ENCODE measurements around the gene LRFN4.

LRFN4 gene

DNA sequence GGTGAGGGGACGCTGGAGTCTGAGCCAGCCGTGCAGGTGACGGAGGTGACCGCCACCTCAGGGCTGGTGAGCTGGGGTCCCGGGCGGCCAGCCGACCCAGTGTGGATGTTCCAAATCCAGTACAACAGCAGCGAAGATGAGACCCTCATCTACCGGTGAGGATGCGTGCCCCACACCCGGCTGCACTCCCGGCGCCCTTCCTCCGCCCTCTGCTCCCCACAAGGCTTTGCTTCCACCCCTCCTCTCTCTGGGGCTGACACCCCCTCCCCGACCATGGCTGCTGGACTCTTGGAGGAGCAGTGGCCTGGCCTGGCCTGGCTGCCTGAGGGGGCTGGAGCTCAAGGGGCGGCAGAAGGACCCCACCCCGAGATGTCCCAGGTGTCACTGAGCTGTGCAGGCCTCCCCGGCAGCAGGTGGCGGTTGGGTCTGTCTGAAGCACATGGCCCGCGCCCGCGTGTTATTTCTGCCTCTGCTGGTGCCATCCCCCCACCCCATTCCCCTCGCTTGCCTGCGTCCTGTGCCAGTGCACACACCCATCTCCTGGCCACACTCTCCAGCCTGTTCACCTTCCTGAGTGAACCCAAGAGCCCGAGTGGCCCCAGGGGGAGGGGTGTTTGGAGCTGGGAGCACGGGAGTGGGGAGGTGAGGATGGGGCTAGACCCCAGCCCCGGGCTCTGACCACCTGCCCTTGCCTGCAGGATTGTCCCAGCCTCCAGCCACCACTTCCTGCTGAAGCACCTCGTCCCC is 2.2 kb downstream of the LRFN4 start:
- no peak overlapping the region for H3K4me3 ChIP-seq (ENCODE audit: insufficient read depth, low read length, poor library complexity, severe bottlenecking)
- H3K36me3 ChIP-seq (ENCODE audit: low read length) = no peaks in the 10 kb centered on the region
- TF ChIP-seq, protein P1, sequence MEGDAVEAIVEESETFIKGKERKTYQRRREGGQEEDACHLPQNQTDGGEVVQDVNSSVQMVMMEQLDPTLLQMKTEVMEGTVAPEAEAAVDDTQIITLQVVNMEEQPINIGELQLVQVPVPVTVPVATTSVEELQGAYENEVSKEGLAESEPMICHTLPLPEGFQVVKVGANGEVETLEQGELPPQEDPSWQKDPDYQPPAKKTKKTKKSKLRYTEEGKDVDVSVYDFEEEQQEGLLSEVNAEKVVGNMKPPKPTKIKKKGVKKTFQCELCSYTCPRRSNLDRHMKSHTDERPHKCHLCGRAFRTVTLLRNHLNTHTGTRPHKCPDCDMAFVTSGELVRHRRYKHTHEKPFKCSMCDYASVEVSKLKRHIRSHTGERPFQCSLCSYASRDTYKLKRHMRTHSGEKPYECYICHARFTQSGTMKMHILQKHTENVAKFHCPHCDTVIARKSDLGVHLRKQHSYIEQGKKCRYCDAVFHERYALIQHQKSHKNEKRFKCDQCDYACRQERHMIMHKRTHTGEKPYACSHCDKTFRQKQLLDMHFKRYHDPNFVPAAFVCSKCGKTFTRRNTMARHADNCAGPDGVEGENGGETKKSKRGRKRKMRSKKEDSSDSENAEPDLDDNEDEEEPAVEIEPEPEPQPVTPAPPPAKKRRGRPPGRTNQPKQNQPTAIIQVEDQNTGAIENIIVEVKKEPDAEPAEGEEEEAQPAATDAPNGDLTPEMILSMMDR (IDR thresholded peaks at IDR 0.05; ENCODE audit: insufficient read depth, low read length, poor library complexity, severe bottlenecking) = no peak
- no peak for TF ChIP-seq EZH2phosphoT487 (conservative IDR thresholded peaks at IDR 0.05; ENCODE audit: low read length)
- H4K20me1 ChIP-seq (ENCODE audit: low read depth, low read length) = no peaks in the 10 kb centered on the region
- no peak overlapping the region for H3K9ac ChIP-seq (ENCODE audit: low read length)
- H2AFZ ChIP-seq (ENCODE audit: low read depth, low read length, severe bottlenecking) = no peak overlapping the region
- no peaks in the 10 kb centered on the region for H3K79me2 ChIP-seq (ENCODE audit: insufficient read depth, low read length)
- H3F3A ChIP-seq (ENCODE audit: insufficient read depth) = peaks cover 9% of the 10 kb centered on the region; the same call in 1 of the 2 replicates
- H3K9me2 ChIP-seq (replicated peaks; ENCODE audit: insufficient read depth, low read length) = no peaks in the 10 kb centered on the region
- no peak overlapping the region for H3K27ac ChIP-seq (ENCODE audit: low read depth, low read length)
- H3K4me2 ChIP-seq (ENCODE audit: low read depth, low read length, poor library complexity, severe bottlenecking) = no peak overlapping the region
- no peaks in the 10 kb centered on the region for H3K9me3 ChIP-seq (ENCODE audit: insufficient read depth, low read length)
- no peaks in the 10 kb centered on the region for H3K27me3 ChIP-seq (ENCODE audit: low read length)

DNA sequence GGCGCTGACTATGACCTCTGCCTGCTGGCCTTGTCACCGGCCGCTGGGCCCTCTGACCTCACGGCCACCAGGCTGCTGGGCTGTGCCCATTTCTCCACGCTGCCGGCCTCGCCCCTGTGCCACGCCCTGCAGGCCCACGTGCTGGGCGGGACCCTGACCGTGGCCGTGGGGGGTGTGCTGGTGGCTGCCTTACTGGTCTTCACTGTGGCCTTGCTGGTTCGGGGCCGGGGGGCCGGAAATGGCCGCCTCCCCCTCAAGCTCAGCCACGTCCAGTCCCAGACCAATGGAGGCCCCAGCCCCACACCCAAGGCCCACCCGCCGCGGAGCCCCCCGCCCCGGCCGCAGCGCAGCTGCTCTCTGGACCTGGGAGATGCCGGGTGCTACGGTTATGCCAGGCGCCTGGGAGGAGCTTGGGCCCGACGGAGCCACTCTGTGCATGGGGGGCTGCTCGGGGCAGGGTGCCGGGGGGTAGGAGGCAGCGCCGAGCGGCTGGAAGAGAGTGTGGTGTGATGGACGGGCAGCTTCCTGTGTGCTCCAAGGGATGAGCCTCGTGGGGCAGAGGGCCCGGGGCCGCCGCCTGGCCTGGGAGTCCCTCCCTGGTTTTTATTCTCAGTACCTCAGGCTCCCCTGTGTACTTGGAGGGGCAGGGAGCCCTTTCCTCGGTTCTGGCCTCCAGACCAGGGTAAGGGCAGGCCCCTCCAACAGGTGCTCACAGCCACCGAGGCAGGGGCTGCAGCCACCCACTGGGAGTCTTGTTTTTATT is 3.0 kb downstream of the LRFN4 start:
- Histone ChIP-seq H3K4me2 (ENCODE audit: low read depth, low read length, poor library complexity, severe bottlenecking) (no peak overlapping the region), H3K27me3 (ENCODE audit: low read length) (no peaks in the 10 kb centered on the region), H3K4me3 (ENCODE audit: insufficient read depth, low read length, poor library complexity, severe bottlenecking) (no peak overlapping the region), H3K27ac (ENCODE audit: low read depth, low read length) (no peak overlapping the region), H3K79me2 (ENCODE audit: insufficient read depth, low read length) (no peaks in the 10 kb centered on the region), H3K9me3 (ENCODE audit: insufficient read depth, low read length) (no peaks in the 10 kb centered on the region), H3K9ac (ENCODE audit: low read length) (no peak overlapping the region), H2AFZ (ENCODE audit: low read depth, low read length, severe bottlenecking) (no peak overlapping the region), H3K9me2 (replicated peaks; ENCODE audit: insufficient read depth, low read length) (no peaks in the 10 kb centered on the region), H3F3A (ENCODE audit: insufficient read depth) (peaks cover 9% of the 10 kb centered on the region; the same call in 1 of the 2 replicates), H4K20me1 (ENCODE audit: low read depth, low read length) (no peaks in the 10 kb centered on the region), H3K36me3 (ENCODE audit: low read length) (no peaks in the 10 kb centered on the region)
- TF ChIP-seq EZH2phosphoT487 (conservative IDR thresholded peaks at IDR 0.05; ENCODE audit: low read length) = no peak
- TF ChIP-seq, protein P1 (IDR thresholded peaks at IDR 0.05; ENCODE audit: insufficient read depth, low read length, poor library complexity, severe bottlenecking) = no peak

DNA sequence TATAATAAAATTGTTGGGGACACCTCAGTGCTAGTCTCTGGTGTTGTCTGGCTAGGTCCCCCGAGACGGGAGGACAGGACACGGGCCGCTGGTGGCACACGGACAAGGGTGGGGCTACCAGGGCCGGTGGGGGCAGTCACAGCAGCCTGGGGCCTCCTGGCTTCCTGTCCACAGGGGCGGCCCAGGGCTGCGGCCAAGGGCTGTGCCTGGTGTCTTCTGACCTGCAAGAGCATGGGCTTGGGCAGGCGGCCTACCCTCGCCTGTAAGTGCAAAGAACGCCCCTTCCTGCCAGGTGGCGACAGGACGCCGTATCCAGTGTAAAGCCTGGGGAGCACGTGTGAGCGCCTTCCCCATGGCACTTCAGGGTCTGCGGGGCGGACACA is 3.6 kb downstream of the LRFN4 start:
- Histone ChIP-seq H4K20me1 (ENCODE audit: low read depth, low read length) (no peaks in the 10 kb centered on the region), H3K9ac (ENCODE audit: low read length) (no peak overlapping the region), H2AFZ (ENCODE audit: low read depth, low read length, severe bottlenecking) (no peak overlapping the region), H3K36me3 (ENCODE audit: low read length) (no peaks in the 10 kb centered on the region), H3K4me2 (ENCODE audit: low read depth, low read length, poor library complexity, severe bottlenecking) (no peak overlapping the region), H3K9me2 (replicated peaks; ENCODE audit: insufficient read depth, low read length) (no peaks in the 10 kb centered on the region), H3F3A (ENCODE audit: insufficient read depth) (0 out of 2 replicates have a peak, but pooled peaks cover 5% of the 10 kb centered on the region), H3K27ac (ENCODE audit: low read depth, low read length) (no peak overlapping the region), H3K27me3 (ENCODE audit: low read length) (no peaks in the 10 kb centered on the region), H3K79me2 (ENCODE audit: insufficient read depth, low read length) (no peaks in the 10 kb centered on the region), H3K4me3 (ENCODE audit: insufficient read depth, low read length, poor library complexity, severe bottlenecking) (no peak overlapping the region), H3K9me3 (ENCODE audit: insufficient read depth, low read length) (no peaks in the 10 kb centered on the region)
- TF ChIP-seq, protein P1 (IDR thresholded peaks at IDR 0.05; ENCODE audit: insufficient read depth, low read length, poor library complexity, severe bottlenecking) = no peak
- TF ChIP-seq EZH2phosphoT487 (conservative IDR thresholded peaks at IDR 0.05; ENCODE audit: low read length) = no peak
